Stimulated activated CD8-positive, alpha-beta memory T cell treated with anti-CD3 and anti-CD28 coated beads, Interleukin-7, amount 100 ng/mL, for 4 hours (primary cell): ENCODE measurements around the gene MAP3K2.

Source experiments
- DNase-seq, 2 donors: peaks; one replicate each; pipeline ENCODE4 v3.0.0-alpha.2; 2020; ENCODE audit warnings: low read depth in 2 of 2

Gene MAP3K2

DNA sequence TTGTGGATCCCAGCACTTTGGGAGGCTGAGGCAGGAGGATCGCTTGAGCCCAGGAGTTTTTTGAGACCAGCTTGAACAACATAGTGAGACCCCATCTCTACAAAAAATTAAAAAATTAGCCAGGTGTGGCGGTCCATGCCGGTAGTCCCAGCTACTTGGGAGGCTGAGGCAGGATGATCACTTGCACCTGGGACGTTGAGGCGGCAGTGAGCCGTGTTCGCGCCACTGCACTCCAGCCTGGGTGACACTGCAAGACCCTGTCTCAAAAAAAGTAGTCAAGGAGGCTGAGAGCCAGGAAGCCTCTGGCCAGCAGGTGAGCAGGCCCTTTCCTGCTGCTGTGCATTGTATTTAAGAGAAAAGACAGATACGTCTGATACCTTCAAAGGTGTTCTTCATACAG is 19.3 kb upstream of the MAP3K2 start:
- DNase-seq: no peak

DNA sequence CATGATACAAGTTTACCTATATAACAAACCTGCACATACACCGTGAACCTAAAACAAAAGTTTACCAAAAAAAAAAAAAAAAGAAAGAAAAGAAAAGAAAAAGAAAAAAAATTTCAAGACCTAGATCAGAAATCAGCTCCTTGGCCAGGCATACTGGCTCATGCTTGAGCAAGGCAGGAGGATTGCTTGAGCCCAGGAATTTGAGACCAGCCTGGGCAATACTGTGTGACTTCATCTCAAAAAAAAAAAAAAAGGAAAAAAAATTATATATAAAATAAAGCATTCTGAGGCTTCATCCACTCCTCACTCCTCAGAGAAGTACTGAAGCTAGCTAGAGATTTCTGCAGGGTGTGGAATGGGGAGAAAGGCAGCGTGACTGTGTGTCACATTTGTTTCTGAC is 18.7 kb upstream of the MAP3K2 start:
- no peak for DNase-seq

DNA sequence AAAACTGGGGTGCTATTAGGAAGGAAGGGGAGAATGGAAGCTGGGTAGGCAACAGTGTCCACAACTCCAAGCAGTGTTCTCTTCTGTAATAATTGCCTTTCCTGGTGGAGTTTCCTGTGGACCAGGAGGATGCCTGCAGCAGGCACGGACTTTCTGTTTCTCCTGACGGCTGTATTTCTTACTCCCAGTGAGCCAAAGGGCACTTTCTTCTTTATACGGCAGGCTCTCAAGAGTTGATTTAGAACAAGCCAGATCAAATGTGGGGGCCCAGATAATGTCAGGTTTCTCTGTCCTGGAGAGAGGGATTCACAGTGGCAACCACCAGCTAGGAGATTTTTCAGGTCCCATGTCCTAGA is 17.5 kb upstream of the MAP3K2 start:
- no peak for DNase-seq

- DNase-seq: no peak
These were observed 16.9 kb upstream of the MAP3K2 start for GRCh38 chr2:127404466-127405254.

DNA sequence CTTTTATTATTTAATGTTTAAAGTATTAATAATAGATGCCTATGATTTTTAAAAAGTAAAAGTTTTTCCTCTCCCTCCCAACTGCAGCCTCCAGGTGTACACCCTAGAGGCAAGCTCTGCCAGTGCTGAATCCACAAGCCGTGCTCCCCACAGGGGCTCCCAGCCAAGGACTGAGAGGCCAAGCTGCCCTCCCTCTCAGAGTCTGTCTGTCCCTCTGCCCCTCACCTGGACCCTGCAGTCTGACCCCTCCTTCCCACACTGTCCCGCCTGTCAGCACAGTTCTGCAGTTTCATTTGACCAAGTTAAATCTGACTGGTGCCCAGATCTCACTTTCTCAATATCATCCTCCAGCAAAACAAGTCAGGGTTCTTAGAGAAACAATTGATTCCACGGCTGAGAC is 15.7 kb upstream of the MAP3K2 start:
- no peak for DNase-seq

GRCh38 chr2:127401757-127402695 is 14.3 kb upstream of the MAP3K2 start:
- DNase-seq: no peak

GRCh38 chr2:127400897-127401756 is 13.4 kb upstream of the MAP3K2 start:
- no peak for DNase-seq

DNA sequence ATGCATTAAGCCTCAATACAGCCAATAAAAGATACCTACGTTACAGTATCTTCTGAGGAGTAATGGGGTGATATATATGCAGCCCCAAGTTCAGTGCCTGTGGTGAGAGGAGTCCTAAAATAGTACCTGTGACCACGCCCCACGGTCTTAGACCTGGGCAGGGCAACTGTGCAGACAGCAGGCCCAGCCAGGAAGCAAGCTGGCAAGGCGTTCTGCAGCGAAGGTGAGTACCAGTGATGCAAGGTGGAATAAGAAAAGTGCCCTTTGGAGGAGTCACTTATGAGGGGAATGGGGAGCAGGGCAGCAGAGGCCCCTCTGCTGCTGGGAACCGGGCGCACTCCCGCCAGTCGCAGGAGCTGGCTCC is 12.7 kb upstream of the MAP3K2 start:
- DNase-seq: no peak

GRCh38 chr2:127398239-127398590 is 10.4 kb upstream of the MAP3K2 start:
- peak in 1 of 2 donors; percentile 29 for DNase-seq

- DNase-seq: no peak
These were observed 9.9 kb upstream of the MAP3K2 start for GRCh38 chr2:127397568-127398238.

- DNase-seq: no peak
These were observed 6.7 kb upstream of the MAP3K2 start for GRCh38 chr2:127394492-127394891.

- no peak for DNase-seq
These were observed 5.2 kb upstream of the MAP3K2 start for GRCh38 chr2:127392828-127393578.

DNA sequence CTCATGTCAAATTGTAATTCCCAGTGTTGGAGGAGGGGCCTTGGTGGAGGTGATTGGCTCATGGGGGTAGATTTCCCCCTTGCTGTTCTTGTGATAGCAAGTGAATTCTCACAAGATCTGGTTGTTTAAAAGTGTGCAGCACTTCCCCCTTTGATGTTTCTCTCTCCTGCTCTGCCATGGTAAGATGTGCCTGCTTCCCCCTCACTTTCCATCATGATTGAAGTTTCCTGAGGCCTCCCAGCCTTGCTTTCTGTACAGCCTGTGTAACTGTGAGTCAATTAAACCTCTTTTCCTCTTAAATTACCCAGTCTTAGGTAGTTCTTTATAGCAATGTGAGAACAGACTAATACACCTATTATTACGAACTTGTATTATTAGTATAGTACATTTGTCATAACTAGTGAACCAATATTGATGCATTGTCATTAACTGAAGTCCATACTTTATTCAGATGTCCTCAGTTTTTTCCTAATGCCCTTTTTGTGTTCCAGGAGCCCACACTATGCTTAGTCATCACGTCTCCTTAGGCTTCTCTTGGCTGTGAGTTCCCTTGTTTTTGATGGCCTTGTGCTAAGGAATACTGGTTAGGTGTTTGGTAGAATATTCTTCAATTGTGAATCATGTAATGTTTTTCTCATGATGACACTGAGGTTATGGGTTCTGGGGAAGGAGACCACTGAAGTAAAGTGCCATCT is 4.5 kb upstream of the MAP3K2 start:
- DNase-seq: no peak

- DNase-seq: no peak
These were observed 2.1 kb upstream of the MAP3K2 start for GRCh38 chr2:127389778-127390435.

DNA sequence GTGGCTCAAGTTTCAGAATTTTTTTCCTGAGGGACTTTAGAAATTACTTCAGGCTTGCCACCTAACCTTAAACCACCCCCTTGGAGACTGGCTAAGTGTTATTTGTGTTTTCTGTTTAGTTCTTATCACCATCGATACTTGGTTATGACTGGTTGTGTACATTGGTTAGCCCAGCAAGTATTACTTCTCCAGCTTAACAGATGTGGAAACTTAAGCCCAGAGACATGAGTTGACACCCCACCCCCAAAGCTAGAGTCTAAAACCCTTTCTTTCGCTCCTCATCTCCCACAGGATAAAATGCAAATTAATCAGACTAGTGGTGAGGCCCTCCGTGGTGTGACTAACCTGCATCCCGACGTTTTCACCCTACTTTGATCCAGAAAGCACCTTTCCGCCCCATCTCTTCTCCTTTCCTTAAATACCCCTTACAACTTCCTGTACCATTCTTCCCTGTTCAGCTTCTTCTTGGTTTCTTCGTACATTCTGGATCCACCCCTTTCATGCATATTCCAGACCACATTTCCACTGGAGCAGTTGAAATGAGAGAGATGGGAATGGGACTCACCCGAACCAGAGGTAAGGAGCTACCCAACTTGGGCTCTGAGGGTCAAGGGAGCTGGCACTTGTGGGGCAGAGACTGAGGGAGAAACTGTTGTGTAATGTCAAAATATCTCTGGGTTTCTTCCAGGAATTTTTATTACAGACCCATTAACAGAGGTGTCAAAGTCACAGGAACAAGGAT is 819 bp upstream of the MAP3K2 start:
- DNase-seq: no peak

- DNase-seq: peak; percentile 53 to 81
These were observed 766 bp downstream of the MAP3K2 start for GRCh38 chr2:127386764-127387654.

- no peak for DNase-seq
These were observed 1.5 kb downstream of the MAP3K2 start for GRCh38 chr2:127386246-127386645.

DNA sequence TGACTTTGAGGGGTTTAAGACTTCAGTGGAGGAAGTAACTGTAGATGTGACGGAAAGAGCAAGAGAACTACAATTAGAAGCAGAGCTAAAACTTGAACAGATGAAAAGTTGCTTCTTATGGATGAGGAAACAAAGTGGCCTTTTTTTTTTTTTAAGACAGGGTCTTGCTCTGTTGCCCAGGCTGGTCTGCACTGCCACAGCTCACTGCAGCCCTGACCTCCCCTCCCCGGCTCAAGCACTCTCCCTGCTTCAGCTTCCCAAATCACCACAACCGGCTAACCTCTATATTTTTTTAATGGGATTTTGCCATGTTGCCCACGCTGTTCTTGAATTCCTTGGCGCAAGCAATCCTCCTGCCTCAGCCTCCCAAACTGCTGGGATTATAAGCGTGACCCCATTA is 3.2 kb downstream of the MAP3K2 start:
- DNase-seq: no peak
